NCI-H526 treated with DMSO at 0.1 percent for 48 hours (cell line): Measurements from ENCODE around the gene WNT8A.

Experiments
- DNase-seq: peaks from one replicate; lab custom pipeline; 2025; lab: John Stamatoyannopoulos, UW

WNT8A gene

DNA sequence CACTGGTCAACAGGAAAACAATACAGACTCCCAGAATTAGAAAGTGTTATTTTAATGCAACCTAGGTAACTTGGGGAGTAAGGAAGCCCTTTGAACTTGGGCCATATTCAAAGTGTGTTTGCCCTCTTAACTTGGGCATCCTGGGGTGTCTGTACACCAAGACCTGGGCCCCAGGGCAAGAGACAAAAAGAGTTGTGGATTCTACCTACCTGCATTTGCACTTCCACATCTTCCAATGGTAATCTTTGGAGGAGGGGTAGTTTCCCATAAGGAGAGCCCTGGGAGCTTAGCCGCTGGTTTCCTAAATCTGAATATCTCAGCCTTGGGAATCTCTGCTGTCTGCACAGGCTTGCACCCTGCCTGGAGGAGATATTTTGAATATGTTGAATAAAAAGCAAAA, 8.5 kb downstream of the WNT8A start:
- DNase-seq = no peak

- DNase-seq = no peak
These were observed 9.2 kb downstream of the WNT8A start for GRCh38 chr5:138093036-138093435.

DNA sequence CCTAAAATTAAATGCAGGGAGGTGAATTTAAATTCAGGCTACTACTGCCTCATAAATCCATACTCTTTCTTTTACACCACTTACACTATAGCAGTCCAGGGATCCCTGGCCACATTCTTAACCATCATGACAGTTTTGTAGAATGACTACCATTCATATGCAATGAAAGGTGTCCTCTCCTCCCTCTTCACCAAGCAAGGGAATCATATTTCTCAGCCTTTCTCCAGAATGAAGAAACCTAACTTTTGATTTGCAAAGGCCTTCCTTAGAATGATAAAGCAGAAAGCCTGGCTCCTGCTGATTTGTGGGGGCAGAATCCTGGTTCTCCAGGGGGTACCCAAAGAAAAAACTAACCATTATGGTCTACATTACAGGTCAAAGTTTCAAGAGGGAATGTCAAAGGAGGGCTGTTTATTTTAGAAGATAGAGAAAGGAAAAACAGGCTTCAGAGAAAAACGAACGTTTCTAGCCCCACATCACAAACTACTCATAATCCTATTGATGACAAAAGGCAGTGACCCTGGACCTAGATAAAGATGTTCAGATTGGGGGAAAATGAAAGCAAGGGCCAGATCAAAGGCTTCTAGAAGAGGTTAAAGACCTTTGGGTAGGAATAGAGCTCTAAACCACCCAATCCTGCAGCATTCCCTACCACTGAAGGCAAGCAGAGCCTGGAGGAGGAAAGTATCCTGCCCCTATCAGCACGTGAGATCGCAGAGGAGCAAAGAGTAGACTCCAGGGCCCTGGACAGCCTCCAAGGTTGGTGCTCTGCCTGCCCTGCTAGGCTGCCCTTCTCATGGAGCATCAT, 11.5 kb downstream of the WNT8A start:
- DNase-seq = no peak

DNA sequence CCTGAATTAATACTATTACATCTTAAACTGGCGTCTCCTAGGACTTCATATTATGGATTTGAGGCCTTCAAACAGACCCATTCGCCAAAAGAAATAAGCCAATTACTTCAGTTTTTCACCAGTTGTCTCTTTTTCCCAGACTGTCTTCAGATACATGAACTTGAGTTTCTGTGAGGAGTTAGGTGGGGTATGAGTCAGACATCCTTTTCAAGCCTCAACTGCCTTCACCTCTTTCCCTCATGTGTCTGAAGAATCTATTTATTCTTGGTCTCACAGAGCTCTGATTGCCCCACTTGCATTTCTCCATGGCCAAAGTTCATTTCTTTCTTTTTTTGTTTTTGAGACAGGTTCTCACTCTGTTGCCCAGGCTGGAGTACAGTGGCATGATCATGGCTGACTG, 12.5 kb downstream of the WNT8A start:
- DNase-seq = no peak

DNA sequence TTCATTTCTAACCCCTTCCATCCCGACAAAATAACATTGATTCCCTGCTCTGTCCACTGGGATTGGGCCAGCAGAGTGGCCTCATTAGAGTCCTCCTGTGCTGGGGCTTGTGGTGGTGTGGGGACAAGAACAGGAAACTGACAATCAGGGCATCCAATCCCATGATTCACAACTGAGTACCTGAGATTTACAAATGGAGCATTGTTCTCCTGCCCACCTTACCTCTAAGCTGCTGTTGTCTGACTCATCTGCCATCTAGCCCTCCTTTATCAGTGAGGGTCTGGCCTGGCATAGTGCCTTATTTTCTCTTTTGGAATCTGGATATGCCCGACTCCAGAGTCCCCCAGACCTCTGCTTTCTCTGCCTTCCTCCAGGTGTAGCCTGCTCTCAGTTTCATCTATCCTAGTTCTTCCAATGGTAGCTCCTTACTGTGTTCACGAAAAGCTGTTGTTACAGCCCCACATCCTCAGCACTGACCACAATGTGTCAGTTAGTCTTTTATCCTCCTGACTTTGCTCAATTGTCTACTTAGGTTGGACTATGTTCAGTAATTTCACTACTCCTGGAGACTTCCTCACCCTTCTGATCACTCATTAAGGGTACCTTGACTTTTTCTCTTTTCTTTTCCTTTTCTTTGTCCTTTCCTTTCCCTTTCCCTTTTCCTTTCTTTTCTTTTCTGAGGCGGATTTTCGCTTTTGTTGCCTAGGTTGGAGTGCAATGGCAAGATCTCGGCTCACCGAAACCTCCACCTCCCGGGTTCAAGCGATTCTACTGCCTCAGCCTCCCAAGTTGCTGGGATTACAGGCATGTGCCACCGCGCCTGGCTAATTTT, 13.4 kb downstream of the WNT8A start:
- no peak for DNase-seq

- no peak for DNase-seq
These were observed 18.9 kb downstream of the WNT8A start for GRCh38 chr5:138102454-138103318.

GRCh38 chr5:138103319-138103637, 19.4 kb downstream of the WNT8A start:
- no peak for DNase-seq

- DNase-seq = no peak
These were observed 21.9 kb downstream of the WNT8A start for GRCh38 chr5:138105709-138106108.

DNA sequence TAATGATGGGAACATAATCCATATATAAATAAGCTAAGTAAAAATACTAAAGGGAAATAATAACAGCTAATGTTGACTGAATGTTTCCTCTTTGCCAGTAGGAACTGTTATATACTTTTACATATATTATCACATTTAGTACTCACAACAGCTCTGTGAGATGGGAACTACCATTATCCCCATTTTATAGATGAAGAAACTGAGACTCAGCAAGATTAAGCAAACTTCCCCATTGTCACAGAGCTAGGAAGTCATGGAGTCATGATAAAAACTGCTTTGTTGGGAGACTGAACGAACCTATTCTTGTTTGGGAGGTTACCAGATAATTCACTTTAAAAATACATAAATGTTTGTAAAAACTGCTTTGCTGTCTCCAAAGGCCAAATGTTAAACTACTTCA, 23.4 kb downstream of the WNT8A start:
- DNase-seq = no peak

DNA sequence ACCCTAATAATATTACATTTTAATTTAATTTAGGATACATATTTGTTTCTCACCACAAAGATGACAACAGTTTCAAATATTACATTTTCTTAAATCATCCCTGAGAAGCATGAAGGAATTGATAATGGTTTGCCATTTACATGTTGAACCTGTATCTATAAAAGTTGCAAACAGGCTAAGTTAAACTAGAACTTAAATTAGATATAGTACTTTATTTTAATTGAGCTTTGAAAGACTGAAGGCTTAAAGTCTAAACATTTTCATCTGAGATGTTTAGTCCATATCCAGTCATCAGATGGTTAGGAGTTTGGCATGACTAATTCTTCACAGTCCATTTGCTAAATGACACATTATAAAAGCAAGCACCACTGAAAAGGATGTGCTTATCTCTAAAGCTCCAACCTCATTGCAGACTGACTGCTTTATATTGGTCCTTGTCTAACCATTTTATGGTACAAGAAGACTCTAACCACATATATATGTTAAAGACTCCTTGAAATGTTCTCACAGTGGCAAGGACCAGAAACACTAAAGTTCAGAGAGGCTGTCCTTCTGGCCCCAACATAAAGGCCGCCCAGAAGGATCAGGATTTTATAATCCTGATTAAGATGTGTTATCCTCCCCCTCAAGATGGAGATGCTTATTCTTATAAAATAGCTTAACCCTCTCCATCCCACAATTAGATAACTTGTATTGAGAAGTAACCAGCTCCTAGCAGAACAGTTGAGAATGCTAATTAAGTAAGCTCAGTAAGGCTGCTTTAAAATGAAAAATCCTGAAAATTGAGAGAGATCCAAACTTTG, 25.8 kb downstream of the WNT8A start:
- DNase-seq = no peak

DNA sequence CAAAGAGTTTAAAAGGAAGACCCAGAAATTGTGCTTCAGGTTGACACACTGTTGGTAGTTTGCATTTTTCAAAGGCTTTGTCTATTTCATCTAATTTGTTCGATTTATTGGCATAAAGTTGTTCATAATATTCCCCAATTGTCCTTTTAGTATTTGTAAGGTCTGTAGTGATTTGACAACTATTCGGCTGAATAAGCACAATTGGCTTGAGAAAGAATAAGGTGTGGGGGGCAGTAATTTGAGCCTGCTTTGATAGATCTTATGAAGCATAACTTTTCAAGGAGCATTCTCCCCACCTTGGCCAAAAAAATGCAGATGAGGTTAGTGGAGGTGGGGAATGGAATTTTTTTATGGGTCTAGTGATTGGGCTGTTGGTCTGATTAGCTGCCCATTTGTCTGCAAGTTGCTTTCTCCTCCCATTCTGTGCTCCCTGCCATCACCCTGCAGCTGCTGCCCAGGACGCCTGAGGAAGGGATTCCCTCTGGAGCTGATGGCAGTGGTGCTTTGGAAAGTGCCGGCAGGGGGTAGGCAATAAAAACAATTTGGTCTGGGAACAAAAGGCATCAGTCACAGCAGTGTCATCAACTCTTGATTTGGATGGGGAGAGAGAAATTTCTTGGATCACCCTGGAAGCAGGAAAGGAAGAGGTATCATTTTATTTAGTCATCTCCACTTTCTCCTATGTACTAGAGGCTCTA, 26.6 kb downstream of the WNT8A start:
- DNase-seq = no peak

DNA sequence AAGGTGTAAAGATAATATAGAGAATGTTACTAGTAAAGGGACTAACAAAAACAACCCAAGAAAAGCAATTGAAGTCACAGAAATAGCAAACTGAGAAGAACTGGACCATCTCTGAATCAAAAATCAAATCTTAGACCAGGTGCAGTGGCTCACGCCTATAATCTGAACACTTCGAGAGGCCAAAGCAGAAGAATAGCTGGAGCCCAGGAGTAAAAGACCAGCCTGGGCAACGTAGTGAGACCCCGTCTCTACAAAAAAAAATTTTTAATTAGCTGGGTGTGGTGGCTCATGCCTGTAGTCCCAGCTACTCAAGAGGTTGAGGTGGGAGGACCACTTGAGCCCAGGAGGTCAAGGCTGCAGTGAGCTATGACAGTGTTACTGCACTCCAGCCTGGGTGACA, 27.3 kb downstream of the WNT8A start:
- DNase-seq = no peak

GRCh38 chr5:138111937-138112336, 28.1 kb downstream of the WNT8A start:
- no peak for DNase-seq

DNA sequence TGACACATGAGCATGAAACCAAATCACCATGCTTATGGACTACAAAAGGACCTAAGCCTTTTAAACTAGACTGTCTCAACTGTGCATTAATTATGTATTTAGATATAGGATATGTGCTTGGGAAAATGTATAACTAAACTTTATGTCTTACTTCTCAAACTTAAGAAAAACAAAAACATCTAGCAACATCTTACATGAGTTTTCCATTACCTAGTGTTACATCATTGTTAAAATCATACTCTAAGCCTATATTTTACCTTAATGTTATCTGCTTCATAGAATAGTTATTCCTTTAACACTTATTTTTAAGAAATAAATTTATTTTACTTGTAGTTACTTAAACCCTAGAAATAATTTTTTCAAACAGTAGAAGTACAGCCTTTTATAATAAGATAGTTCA, 31.4 kb downstream of the WNT8A start:
- DNase-seq = no peak

- DNase-seq = no peak
These were observed 44.5 kb downstream of the WNT8A start for GRCh38 chr5:138128334-138128733.

DNA sequence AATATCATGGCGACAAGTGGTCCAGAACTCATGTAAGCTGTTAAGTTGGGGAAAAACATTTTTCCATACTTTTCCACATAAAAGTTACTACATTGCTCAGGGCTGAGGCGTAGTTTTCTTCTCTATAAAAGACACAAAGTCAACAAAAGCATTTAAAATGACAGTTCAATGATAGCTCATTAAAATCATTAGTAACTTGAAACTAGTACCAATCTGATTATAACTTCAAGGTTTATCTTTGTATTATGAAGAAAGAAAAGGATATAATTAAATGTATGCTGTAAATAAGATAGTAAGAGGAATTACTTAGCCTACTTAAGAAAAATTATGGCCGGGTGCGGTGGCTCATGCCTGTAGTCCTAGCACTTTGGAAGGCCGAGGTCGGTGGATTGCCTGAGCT, 45.5 kb downstream of the WNT8A start:
- DNase-seq = no peak

DNA sequence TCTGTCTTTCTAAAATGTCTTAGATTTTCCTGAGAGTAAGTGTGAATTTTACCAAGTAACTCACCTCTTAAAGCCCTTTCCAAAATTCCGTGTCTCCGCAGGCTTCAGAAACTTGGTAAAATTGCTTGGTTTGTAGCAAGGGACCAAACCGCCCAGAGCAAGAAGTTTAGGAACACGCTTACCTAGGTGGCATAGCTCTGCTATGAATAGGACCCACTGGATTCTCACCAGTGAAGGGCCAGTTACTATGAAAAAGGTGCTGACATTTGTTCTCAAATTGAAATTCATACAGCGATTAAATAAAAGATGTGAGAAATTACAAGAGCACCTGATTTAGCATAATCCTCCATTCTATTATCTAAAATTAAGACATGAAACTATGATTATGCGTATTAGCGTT, 48.7 kb downstream of the WNT8A start:
- no peak for DNase-seq

DNA sequence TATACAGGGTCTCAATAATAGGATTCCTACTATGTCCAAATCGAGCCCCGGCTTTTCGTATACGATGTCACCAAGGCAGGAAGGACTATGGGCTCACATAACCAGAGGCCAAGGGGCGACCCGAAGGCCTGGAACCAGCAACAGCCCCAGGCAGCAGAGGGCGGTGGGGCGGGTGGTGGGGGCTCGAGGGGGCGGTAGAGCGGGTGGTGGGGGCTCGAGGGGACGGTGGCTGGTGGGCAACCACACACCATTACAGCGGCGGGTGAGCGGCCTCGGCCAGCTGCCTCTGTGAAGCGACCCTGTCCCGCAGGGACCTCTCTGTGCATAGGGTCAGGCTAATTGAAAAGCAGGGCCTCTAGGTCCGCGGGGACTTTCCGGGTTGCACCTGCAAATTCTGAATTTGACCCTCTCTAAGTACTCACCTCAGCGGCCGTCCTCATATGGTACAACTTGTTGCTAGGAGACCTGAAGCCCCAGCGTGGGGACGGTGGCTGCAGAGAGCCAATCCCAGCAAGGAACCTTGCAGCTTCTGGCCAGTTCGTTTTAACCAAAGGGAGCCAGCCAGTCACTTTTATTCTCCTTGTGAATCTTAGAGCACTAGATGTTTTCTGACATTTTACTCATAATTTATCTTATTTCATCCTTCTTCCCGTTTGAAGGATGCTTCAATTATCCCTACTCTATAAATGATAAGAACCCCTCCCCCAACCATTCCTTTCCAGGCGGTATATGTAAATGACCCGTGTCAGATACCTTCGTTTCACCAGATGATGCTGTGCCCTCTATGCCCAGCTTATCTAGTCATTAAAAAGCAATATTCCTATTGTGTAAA, 55.3 kb downstream of the WNT8A start, which contains the start of gene NME5:
TSS of gene NME5 (minus strand) at position 480 of the 832 bp plus-strand sequence. CDS start 648 bp downstream, outside the sequence.
- peak; percentile 71 for DNase-seq

DNA sequence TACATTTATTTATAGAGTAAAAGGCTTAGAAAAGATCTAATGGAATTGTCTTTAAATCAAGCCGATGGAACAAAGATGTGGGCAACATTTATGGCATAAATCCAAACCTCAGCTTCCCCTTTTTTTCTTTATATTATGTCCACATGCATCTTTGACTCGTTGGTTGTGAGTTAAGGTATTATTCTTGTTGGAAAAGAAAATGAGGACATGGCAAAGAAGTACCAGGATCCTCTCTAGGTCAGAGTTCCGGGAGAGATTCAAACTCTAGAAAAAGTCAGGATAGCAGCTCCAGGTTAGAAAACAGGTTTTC, 55.9 kb downstream of the WNT8A start:
- no peak for DNase-seq

GRCh38 chr5:138140268-138140667, 56.4 kb downstream of the WNT8A start:
- DNase-seq = no peak
